Central memory CD8-positive, alpha-beta T cell (primary cell): ENCODE data around the gene RGS19.
"Not testable (repeated sequence)": the region's sequence is repeated elsewhere in the genome, so short reads cannot be mapped to it uniquely, and the experiment has no call there.

Experiments
- ATAC-seq: fragments of 150-1000 bp; cut with Tn5 transposase; replicated peaks from 2 replicates; pipeline ENCODE4 v1.10.0; 2022; ENCODE audit warnings: mild to moderate bottlenecking, moderate FRiP score, moderate number of reproducible peaks; ENCODE audit not compliant: poor library complexity, severe bottlenecking; ENCODE audit errors: extremely low read depth
- DNase-seq, 2 donors: peaks; one replicate each; pipeline ENCODE4 v3.0.0; 2021; ENCODE audit warnings: low spot score in 2 of 2
- H3K27ac Mint-ChIP-seq: one replicate; pipeline ENCODE4 v1.8.0; 2022; ENCODE audit warnings: low read depth, mild to moderate bottlenecking, moderate library complexity, mixed read lengths
- H3K27me3 Mint-ChIP-seq: one replicate; pipeline ENCODE4 v1.8.0; 2022; ENCODE audit warnings: mixed read lengths
- H3K36me3 Mint-ChIP-seq: one replicate; pipeline ENCODE4 v1.8.0; 2022; ENCODE audit warnings: mild to moderate bottlenecking, moderate library complexity, mixed read lengths; ENCODE audit not compliant: insufficient read depth
- H3K4me1 Mint-ChIP-seq: one replicate; pipeline ENCODE4 v1.8.0; 2022; ENCODE audit warnings: mixed read lengths
- H3K4me3 Mint-ChIP-seq: one replicate; pipeline ENCODE4 v1.8.0; 2022; ENCODE audit warnings: mild to moderate bottlenecking, moderate library complexity, mixed read lengths
- H3K9me3 Mint-ChIP-seq: one replicate; pipeline ENCODE4 v1.8.0; 2022; ENCODE audit warnings: mixed read lengths

Gene RGS19, protein sequence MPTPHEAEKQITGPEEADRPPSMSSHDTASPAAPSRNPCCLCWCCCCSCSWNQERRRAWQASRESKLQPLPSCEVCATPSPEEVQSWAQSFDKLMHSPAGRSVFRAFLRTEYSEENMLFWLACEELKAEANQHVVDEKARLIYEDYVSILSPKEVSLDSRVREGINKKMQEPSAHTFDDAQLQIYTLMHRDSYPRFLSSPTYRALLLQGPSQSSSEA

GRCh38 chr20:64079273-64080012, at the start of gene RGS19:
Gene RGS19, minus strand, starts transcription at chr20:64079518. Its CDS starts 2,632 bp downstream, at chr20:64076886.
- peak; percentile 24 for ATAC-seq
- peak within 1 kb of the TSS; percentile 70 for H3K27ac Mint-ChIP-seq
- peak within 1 kb of the TSS; percentile 93 for H3K4me3 Mint-ChIP-seq
- H3K27me3 Mint-ChIP-seq, result no peaks in the 10 kb centered on the region
- peaks cover 57% of the 10 kb centered on the region for H3K4me1 Mint-ChIP-seq
- peaks cover 13% of the 10 kb centered on the region for H3K36me3 Mint-ChIP-seq
- H3K9me3 Mint-ChIP-seq, result no peaks in the 10 kb centered on the region
- peak; percentile 40 to 48 for DNase-seq

DNA sequence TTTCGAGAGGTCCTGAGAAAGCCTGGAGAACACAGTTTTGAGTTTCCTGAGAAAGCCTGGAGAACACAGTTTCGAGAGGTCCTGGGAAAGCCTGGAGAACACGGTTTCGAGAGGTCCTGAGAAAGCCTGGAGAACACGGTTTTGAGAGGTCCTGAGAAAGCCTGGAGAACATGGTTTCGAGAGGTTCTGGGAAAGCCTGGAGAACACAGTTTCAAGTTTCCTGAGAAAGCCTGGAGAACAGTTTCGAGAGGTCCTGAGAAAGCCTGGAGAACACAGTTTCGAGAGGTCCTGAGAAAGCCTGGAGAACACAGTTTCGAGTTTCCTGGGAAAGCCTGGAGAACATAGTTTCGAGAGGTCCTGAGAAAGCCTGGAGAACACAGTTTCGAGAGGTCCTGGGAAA, 44.2 kb upstream of the RGS19 start:
- ATAC-seq, H3K9me3 Mint-ChIP-seq, H3K4me1 Mint-ChIP-seq, DNase-seq, H3K27ac Mint-ChIP-seq, H3K4me3 Mint-ChIP-seq, H3K36me3 Mint-ChIP-seq: not testable (repeated sequence)
- H3K27me3 Mint-ChIP-seq, result peaks cover 25% of the 10 kb centered on the region

DNA sequence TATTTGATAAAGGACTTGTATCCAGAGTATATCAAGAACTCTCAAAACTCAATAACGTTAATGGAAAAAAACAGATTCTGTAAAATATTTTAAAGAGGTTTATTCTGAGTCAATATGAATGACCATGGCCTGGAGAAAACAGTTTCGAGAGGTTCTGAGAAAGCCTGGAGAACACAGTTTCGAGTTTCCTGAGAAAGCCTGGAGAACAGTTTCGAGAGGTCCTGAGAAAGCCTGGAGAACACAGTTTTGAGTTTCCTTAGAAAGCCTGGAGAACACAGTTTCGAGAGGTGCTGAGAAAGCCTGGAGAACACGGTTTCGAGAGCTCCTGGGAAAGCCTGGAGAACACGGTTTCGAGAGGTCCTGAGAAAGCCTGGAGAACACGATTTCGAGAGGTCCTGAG, 43.6 kb upstream of the RGS19 start:
- peaks cover 20% of the 10 kb centered on the region for H3K27me3 Mint-ChIP-seq
- not testable (repeated sequence) for H3K27ac Mint-ChIP-seq, H3K4me3 Mint-ChIP-seq, H3K4me1 Mint-ChIP-seq, DNase-seq, H3K9me3 Mint-ChIP-seq, ATAC-seq, H3K36me3 Mint-ChIP-seq

GRCh38 chr20:64121586-64121985, 42.3 kb upstream of the RGS19 start:
- Mint-ChIP-seq H3K27me3 (peaks cover 20% of the 10 kb centered on the region), H3K9me3 (no peaks in the 10 kb centered on the region), H3K4me3 (no peak overlapping the region), H3K36me3 (peaks cover 6% of the 10 kb centered on the region), H3K4me1 (peaks cover 8% of the 10 kb centered on the region), H3K27ac (no peak overlapping the region)
- ATAC-seq, result no peak
- DNase-seq, result no peak

- H3K27me3 Mint-ChIP-seq, result peaks cover 20% of the 10 kb centered on the region
- H3K4me3 Mint-ChIP-seq, result peak overlapping the region; percentile 74
- H3K27ac Mint-ChIP-seq, result peak overlapping the region; percentile 78
Measured at GRCh38 chr20:64119681-64120341, 40.5 kb upstream of the RGS19 start.

GRCh38 chr20:64119301-64119680, 40.0 kb upstream of the RGS19 start:
- Mint-ChIP-seq H3K27ac (no peak overlapping the region), H3K4me3 (peak overlapping the region; percentile 74), H3K27me3 (peaks cover 20% of the 10 kb centered on the region), H3K36me3 (peaks cover 6% of the 10 kb centered on the region), H3K4me1 (peaks cover 8% of the 10 kb centered on the region), H3K9me3 (no peaks in the 10 kb centered on the region)
- no peak for DNase-seq
- ATAC-seq, result no peak

More at GRCh38 chr20:64119681-64120341, 40.5 kb upstream of the RGS19 start:
- Mint-ChIP-seq H3K9me3 (no peaks in the 10 kb centered on the region), H3K36me3 (peaks cover 6% of the 10 kb centered on the region), H3K4me1 (peaks cover 8% of the 10 kb centered on the region)
- DNase-seq, result no peak
- no peak for ATAC-seq

DNA sequence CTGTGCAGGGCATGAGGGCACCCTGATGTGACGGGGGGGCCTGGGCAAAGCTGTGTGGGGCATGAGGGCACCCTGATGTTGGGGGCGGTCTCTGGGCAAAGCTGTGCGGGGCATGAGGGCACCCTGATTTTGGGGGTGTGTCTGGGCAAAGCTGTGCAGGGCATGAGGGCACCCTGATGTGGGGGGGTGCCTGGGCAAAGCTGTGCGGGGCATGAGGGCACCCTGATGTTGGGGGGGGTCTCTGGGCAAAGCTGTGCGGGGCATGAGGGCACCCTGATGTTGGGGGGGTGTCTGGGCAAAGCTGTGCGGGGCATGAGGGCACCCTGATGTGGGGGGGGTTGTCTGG, 38.1 kb upstream of the RGS19 start:
- not testable (repeated sequence) for H3K4me1 Mint-ChIP-seq, H3K9me3 Mint-ChIP-seq, H3K4me3 Mint-ChIP-seq, H3K36me3 Mint-ChIP-seq, ATAC-seq, DNase-seq, H3K27ac Mint-ChIP-seq
- H3K27me3 Mint-ChIP-seq, result peaks cover 11% of the 10 kb centered on the region

DNA sequence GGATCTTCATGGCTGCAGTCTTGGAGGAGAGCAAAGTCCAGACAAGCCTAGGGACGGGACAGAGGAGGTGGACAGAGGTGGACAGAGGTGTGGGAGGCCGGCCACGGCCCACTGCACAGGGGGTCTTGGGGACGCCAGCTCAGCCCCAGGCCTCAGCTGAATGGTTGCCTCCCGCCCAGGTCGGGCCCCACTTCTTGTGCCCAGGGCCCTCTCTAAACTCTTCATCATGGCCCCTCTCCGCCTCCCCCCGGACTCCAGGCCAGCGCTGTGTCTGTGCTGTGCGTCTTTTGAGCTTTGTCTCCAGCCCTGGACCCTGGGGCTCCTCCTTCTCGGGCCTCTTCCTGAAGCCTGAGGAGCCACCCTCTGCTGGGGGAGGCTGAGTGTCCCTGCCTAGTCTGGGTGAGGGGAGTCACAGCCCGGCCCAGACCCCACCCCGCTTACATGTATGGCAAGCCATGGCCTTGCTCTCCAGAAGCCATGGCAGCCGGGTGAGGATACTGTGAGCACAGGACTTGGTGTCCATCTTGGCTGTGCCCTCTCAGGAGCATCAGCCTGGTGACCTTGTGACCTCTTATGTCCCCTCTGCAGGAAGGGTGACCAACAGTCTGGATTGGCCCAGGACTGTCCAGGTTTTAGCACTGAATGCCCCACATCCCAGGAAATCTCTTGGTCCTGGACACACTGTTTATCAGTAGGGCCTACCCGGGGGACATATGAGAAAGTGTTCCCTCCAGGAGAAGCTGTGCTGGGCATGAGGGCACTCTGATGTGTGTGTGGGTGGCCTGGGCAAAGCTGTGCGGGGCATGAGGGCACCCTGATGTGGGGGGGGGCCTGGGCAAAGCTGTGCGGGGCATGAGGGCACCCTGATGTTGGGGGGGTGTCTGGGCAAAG, 37.5 kb upstream of the RGS19 start:
- H3K4me3 Mint-ChIP-seq, result no peak overlapping the region
- DNase-seq (no peak), ATAC-seq (no peak)
- H3K27me3 Mint-ChIP-seq, result peaks cover 7% of the 10 kb centered on the region
- H3K27ac Mint-ChIP-seq, result no peak overlapping the region
- H3K36me3 Mint-ChIP-seq, result peaks cover 6% of the 10 kb centered on the region
- peaks cover 8% of the 10 kb centered on the region for H3K4me1 Mint-ChIP-seq
- H3K9me3 Mint-ChIP-seq, result no peaks in the 10 kb centered on the region

- no peak overlapping the region for H3K4me3 Mint-ChIP-seq
- ATAC-seq (no peak), DNase-seq (no peak)
- H3K4me1 Mint-ChIP-seq, result peaks cover 8% of the 10 kb centered on the region
- no peak overlapping the region for H3K27ac Mint-ChIP-seq
- peaks cover 6% of the 10 kb centered on the region for H3K36me3 Mint-ChIP-seq
- no peaks in the 10 kb centered on the region for H3K9me3 Mint-ChIP-seq
- no peaks in the 10 kb centered on the region for H3K27me3 Mint-ChIP-seq
Measured at GRCh38 chr20:64116016-64116415, 36.7 kb upstream of the RGS19 start.

DNA sequence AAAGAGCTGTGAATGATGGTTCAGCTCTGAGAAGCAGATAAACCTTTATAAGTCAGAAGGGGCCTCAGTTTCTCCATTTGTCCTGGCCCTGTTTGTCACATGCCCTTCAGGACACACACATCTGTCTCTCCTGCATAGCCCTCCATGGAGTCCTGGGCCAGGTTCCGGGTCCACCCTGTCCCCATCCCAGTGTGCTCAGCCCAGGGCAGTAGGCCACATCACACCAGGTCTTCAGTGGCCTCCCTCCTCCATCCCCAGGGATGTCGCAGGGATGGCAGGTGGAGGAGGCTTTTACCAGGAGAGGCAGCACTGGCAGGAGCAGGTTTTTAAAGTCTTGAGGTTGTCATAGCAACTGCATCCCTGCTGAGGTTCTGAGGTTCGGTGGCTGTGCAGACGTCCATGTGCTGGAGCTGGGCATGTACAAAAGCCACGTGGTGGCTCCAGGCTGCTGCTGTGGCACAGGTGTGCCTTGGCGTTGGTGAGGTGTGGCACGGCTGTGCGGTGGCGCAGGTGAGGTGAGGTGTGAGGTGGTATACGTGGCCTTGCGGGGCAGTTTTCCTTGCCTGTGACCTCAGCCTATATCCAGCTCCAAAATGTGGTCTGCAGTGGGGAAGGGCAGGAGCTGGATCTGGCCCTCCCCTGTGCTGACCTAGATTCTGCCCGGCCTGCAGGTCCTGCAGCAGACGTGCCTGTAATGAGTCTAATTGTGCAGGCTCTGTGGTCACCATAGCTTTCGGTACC, 36.0 kb upstream of the RGS19 start:
- peak in 1 of 2 donors; percentile 10 for DNase-seq
- Mint-ChIP-seq H3K4me1 (peaks cover 6% of the 10 kb centered on the region), H3K9me3 (no peaks in the 10 kb centered on the region), H3K4me3 (no peak overlapping the region), H3K27me3 (no peaks in the 10 kb centered on the region), H3K27ac (no peak overlapping the region), H3K36me3 (peaks cover 4% of the 10 kb centered on the region)
- no peak for ATAC-seq

GRCh38 chr20:64114356-64114971, 35.1 kb upstream of the RGS19 start:
- Mint-ChIP-seq H3K36me3 (no peaks in the 10 kb centered on the region), H3K4me3 (no peak overlapping the region), H3K9me3 (no peaks in the 10 kb centered on the region), H3K27ac (no peak overlapping the region), H3K27me3 (no peaks in the 10 kb centered on the region), H3K4me1 (no peaks in the 10 kb centered on the region)
- ATAC-seq, result no peak
- peak in 1 of 2 donors; percentile 8 for DNase-seq
